ENCODE results near the gene FXYD1.

DNA sequence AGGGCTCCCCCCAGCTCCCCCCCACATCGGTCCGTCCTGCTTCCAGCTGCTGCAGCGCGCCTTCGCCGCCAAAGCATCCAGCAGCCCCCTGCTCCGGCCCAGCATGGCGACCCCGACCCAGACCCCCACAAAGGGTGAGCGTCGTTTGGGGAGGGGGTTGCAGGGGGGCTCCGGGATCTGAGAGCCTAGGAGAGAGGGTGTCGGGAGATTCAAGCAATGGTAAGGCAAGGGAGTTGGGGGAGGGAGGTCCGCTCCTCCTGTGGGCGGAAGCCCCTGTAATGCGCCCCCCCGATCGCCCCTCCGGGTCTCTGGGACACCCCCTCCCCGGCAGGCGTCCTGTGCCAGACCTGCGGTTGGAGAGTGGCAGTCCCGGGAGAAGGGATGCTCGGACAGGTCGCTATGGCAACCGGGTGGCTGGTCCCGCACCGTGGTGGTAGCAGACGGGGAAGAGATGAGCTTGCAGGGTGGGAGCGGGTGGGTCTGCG, 4.6 kb downstream of the FXYD1 start, which contains the start of gene FXYD7:
- TF ChIP-seq, protein P1, sequence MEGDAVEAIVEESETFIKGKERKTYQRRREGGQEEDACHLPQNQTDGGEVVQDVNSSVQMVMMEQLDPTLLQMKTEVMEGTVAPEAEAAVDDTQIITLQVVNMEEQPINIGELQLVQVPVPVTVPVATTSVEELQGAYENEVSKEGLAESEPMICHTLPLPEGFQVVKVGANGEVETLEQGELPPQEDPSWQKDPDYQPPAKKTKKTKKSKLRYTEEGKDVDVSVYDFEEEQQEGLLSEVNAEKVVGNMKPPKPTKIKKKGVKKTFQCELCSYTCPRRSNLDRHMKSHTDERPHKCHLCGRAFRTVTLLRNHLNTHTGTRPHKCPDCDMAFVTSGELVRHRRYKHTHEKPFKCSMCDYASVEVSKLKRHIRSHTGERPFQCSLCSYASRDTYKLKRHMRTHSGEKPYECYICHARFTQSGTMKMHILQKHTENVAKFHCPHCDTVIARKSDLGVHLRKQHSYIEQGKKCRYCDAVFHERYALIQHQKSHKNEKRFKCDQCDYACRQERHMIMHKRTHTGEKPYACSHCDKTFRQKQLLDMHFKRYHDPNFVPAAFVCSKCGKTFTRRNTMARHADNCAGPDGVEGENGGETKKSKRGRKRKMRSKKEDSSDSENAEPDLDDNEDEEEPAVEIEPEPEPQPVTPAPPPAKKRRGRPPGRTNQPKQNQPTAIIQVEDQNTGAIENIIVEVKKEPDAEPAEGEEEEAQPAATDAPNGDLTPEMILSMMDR (IDR thresholded peaks at IDR 0.05): no peak; the same call in 1 of the 2 replicates
- TF ChIP-seq, protein P2, sequence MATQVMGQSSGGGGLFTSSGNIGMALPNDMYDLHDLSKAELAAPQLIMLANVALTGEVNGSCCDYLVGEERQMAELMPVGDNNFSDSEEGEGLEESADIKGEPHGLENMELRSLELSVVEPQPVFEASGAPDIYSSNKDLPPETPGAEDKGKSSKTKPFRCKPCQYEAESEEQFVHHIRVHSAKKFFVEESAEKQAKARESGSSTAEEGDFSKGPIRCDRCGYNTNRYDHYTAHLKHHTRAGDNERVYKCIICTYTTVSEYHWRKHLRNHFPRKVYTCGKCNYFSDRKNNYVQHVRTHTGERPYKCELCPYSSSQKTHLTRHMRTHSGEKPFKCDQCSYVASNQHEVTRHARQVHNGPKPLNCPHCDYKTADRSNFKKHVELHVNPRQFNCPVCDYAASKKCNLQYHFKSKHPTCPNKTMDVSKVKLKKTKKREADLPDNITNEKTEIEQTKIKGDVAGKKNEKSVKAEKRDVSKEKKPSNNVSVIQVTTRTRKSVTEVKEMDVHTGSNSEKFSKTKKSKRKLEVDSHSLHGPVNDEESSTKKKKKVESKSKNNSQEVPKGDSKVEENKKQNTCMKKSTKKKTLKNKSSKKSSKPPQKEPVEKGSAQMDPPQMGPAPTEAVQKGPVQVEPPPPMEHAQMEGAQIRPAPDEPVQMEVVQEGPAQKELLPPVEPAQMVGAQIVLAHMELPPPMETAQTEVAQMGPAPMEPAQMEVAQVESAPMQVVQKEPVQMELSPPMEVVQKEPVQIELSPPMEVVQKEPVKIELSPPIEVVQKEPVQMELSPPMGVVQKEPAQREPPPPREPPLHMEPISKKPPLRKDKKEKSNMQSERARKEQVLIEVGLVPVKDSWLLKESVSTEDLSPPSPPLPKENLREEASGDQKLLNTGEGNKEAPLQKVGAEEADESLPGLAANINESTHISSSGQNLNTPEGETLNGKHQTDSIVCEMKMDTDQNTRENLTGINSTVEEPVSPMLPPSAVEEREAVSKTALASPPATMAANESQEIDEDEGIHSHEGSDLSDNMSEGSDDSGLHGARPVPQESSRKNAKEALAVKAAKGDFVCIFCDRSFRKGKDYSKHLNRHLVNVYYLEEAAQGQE (IDR thresholded peaks at IDR 0.05; ENCODE audit: insufficient read depth in 1 of 2, low read depth in 2 of 2, low read length in 1 of 2): no peak

Data from Panc1 (cell line).